ENCODE results near the gene RAP2A.

The RAP2A gene

DNA sequence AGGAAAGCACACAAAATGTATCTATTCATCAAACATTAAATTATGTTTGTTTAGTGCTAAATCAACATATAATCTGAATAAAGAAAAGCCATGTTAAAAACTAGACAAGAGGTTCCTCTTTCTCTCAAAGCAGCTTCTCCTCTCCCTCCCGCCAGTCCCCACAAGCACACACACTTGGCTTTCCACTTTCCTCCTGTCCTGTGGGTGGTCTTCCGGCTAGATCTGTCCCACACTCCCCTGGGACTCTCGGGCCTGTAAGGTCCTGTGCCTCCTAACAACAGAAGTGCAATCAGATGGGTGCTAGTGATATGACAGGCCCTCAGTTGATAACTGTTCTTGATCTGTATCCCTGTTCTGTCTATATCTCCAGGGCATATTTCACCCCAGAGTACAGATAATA is 45.6 kb upstream of the RAP2A start:
- no peak overlapping the region for H3K4me3 ChIP-seq
- no peak for DNase-seq (ENCODE audit: low spot score)
- TF ChIP-seq, protein P1, sequence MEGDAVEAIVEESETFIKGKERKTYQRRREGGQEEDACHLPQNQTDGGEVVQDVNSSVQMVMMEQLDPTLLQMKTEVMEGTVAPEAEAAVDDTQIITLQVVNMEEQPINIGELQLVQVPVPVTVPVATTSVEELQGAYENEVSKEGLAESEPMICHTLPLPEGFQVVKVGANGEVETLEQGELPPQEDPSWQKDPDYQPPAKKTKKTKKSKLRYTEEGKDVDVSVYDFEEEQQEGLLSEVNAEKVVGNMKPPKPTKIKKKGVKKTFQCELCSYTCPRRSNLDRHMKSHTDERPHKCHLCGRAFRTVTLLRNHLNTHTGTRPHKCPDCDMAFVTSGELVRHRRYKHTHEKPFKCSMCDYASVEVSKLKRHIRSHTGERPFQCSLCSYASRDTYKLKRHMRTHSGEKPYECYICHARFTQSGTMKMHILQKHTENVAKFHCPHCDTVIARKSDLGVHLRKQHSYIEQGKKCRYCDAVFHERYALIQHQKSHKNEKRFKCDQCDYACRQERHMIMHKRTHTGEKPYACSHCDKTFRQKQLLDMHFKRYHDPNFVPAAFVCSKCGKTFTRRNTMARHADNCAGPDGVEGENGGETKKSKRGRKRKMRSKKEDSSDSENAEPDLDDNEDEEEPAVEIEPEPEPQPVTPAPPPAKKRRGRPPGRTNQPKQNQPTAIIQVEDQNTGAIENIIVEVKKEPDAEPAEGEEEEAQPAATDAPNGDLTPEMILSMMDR (IDR thresholded peaks at IDR 0.05), result no peak
- peak overlapping the region in 1 of 2 donors; percentile 66 for H3K27ac ChIP-seq

DNA sequence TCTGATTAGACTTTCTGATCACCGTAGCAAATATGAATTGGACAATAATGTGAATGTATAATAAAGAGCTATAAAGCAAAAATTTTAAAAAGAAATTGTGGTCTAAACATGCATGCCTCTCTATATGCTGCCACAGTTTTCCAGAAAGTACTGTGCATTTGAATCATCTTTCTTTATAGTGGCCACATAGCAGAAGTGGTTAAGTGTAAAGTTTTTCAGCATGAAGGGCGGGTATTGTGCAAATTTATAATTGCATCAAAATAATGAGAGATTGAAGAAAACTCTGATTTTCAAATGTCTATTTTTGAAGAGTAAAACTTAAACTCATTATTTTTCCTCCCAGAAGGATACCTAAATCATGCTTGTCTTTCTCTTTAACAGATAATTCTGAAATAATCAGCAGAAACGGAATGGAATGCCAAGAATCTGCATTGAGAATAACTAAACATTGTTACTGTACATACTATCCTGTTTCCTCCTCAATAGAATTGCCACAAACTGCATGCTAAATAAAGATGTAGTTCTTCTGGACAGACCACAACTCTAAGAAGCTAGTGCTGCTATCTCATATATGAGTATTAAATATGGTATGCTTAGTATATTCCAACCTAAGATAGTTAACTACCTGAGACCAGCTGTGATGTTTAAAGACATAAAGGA is 42.9 kb upstream of the RAP2A start:
- Histone ChIP-seq H3K27ac (no peak overlapping the region), H3K4me3 (no peak overlapping the region)
- DNase-seq (ENCODE audit: low spot score), result no peak
- TF ChIP-seq, protein P1 (IDR thresholded peaks at IDR 0.05), result no peak

DNA sequence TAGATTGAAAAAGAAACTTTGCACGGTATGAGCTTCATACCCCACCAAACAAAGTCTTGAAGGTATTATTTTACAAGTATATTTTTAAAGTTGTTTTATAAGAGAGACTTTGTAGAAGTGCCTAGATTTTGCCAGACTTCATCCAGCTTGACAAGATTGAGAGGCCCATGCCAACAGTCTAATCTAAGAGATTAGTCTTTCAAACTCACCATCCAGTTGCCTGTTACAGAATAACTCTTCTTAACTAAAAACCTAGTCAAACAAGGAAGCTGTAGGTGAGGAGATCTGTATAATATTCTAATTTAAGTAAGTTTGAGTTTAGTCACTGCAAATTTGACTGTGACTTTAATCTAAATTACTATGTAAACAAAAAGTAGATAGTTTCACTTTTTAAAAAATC is 41.9 kb upstream of the RAP2A start:
- no peak for DNase-seq (ENCODE audit: low spot score)
- TF ChIP-seq, protein P1 (IDR thresholded peaks at IDR 0.05), result no peak

DNA sequence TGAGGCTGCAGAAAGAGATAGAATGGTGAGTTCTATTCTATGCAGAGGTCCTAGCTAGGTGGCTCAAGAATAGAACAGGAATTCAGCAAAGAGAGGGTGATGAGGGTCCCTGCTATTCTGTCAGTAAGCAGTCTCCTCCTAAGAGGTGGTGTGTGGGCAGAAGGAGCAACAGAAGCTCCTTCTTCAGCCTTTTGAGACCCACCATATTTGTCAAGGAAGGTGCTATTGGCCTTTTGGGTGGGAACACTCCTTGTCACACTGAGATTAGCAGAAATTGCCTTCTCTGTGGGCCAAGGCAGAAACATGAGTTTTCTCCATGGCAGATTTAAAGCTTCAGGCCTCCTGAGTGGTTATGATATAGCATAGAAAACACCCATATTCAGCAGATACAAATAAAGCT is 39.4 kb upstream of the RAP2A start:
- no peak for DNase-seq (ENCODE audit: low spot score)
- no peak overlapping the region for H3K27ac ChIP-seq
- H3K4me3 ChIP-seq, result no peak overlapping the region
- TF ChIP-seq, protein P1 (IDR thresholded peaks at IDR 0.05), result no peak

More for the DNA sequence above, 41.9 kb upstream of the RAP2A start:
- Histone ChIP-seq H3K4me3 (no peak overlapping the region), H3K27ac (no peak overlapping the region)

DNA sequence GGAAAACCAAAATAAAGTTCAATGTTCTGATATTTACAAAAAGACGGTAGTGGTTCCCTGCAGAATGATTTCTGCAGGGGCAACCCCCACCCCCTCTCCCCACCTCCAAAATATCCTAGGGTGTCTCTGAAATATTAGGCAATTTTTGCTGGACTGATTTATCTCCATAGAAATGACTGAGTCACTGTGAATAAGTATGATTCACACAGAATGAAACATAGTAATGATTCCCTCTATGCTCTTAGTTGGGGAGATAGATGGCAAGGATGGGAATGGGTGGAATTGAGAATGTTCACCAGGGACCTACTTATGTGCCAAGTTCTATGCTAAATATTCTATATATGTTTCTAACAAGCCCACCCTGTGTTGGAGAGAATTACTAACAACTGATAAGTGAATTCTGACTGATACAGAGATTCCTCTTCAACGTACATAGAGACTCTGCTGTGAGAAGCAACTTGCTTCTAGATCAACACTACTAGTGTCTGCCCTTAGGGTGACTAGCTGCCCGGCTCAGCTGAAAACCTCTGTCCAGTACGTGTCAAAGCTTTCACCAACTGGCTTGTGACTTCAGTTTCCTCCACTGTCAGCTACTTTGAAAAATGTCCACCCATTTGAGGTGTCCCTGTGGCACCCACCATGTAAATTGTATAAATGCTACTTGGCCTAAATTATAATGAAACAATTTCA is 38.4 kb upstream of the RAP2A start:
- DNase-seq (ENCODE audit: low spot score), result no peak

DNA sequence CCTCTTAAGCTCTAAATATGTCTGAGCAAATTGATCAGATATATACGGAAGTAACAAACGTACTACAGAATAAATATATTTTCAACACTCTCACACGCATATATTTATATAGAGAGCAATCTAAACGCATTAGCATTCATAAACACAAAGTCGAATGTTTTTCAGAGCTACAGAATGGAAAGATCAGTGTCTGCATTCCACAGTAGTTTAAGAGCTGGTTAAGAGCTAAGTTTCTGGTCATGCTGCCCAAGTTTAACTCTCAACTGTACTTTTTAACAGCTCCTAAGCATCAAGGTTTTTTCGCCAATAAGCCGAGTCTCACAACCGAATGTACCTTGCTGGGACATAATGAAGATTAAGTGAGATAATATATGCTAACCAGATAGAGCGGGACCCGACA is 36.7 kb upstream of the RAP2A start:
- no peak for DNase-seq (ENCODE audit: low spot score)
- no peak overlapping the region for H3K4me3 ChIP-seq
- no peak overlapping the region for H3K27ac ChIP-seq
- TF ChIP-seq, protein P1 (IDR thresholded peaks at IDR 0.05), result no peak

More for the DNA sequence above, 38.4 kb upstream of the RAP2A start:
- Histone ChIP-seq H3K27ac (peak overlapping the region in 1 of 2 donors; percentile 6), H3K4me3 (no peak overlapping the region)
- TF ChIP-seq, protein P1 (IDR thresholded peaks at IDR 0.05), result no peak

DNA sequence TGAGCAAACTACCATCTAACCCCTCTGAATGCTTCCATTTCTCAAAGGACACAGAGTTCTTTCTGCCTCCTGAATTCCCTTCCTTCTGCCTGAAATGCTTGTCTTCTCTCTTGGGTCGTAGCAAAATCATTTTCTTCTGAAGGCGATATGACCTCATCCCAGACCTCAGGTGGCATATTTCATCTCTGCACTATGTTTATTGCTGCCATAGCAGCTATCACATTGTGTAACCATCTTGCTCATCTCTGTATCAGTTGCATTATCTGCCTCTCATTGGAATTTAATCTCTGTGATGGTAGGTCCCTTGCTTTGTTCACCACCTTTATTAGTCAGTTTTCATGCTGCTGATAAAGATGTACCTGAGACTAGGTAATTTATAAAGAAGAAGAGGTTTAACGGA is 32.5 kb upstream of the RAP2A start:
- TF ChIP-seq, protein P1 (IDR thresholded peaks at IDR 0.05), result no peak
- no peak overlapping the region for H3K27ac ChIP-seq
- H3K4me3 ChIP-seq, result no peak overlapping the region
- no peak for DNase-seq (ENCODE audit: low spot score)

Measured in coronary artery (tissue), 2 donors.